ENCODE data around the gene FOXD2. TPM values are rescaled to one million over a fixed set of nuclear protein-coding genes. Genes with fewer than 3 reads are reported as not detected.

Gene FOXD2
- polyA plus RNA-seq, 1 of the 3 experiments (the other 2 are of a cell fraction): not detected

DNA sequence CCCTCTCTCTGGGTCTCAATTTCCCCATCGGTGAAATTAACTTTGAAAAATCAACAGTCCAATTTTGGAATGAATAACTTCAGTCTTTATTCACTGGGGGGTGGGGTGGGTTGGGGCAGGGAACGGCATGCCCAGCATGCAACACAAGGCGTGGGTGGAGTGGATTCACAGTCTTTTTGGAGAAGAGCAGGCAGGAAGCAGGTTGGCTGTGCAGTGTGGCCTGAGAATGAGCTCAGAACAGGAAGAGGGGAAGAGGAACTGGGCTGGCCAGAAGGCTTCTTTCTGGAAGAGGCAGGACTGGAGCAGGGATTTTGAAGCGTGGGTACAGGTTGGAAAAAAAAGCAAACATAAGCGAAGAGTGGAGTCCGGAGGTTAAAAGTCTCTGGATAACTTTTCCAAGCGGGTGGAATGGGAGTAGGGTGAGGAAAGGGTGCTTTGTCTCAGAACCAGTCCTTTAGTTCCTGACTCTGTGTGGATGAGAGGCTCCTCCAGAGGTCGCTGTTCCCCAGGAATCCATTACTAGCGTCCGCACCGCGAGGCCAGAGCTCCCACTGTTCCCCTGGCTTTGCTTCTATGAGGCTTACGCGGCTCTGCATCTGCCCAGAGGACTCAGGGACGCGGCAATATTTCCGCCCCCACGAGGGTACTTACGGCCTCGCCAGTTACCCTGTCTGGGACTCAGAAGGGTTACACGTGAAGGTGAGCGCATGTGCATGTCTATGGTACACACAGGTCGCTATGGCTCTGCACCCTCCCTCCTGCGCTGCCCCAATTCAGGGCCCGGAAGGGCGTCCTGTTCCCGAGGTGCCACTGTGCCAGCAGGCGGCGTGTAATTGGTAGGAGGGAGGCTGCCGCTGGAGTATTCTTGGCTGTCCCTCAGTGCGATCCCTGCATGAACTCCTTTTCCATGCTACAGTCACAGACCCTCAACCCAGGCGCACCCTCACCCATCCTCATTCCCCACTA lies 5.5 kb upstream of the FOXD2 start:
- H2AFZ ChIP-seq (ENCODE audit: low read depth): no peak overlapping the region
- peak overlapping the region in 1 of 2 experiments; percentile 29; a peak in 2 of 4 replicates for H3K4me3 ChIP-seq (ENCODE audit: low read depth in 2 of 2, low read length in 1 of 2)
- peaks cover 37% of the 10 kb centered on the region; the same call in 1 of the 2 replicates for H3K27me3 ChIP-seq (ENCODE audit: insufficient read depth)
- H4K20me1 ChIP-seq (ENCODE audit: insufficient read depth): no peaks in the 10 kb centered on the region; the same call in 1 of the 2 replicates
- DNase-seq: peak; percentile 82
- no peaks in the 10 kb centered on the region for H3K9me3 ChIP-seq
- H3K9me2 ChIP-seq: no peaks in the 10 kb centered on the region
- H3K9ac ChIP-seq: no peak overlapping the region
- peak; percentile 88 for TF ChIP-seq SMC3 (IDR thresholded peaks at IDR 0.05; ENCODE audit: low read depth, low read length)
- TF ChIP-seq, protein P1, sequence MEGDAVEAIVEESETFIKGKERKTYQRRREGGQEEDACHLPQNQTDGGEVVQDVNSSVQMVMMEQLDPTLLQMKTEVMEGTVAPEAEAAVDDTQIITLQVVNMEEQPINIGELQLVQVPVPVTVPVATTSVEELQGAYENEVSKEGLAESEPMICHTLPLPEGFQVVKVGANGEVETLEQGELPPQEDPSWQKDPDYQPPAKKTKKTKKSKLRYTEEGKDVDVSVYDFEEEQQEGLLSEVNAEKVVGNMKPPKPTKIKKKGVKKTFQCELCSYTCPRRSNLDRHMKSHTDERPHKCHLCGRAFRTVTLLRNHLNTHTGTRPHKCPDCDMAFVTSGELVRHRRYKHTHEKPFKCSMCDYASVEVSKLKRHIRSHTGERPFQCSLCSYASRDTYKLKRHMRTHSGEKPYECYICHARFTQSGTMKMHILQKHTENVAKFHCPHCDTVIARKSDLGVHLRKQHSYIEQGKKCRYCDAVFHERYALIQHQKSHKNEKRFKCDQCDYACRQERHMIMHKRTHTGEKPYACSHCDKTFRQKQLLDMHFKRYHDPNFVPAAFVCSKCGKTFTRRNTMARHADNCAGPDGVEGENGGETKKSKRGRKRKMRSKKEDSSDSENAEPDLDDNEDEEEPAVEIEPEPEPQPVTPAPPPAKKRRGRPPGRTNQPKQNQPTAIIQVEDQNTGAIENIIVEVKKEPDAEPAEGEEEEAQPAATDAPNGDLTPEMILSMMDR (IDR thresholded peaks at IDR 0.05): peak; percentile 85
- peak; percentile 92 for TF ChIP-seq RAD21 (IDR thresholded peaks at IDR 0.05; ENCODE audit: low read length)
- TF ChIP-seq NRF1 (IDR thresholded peaks at IDR 0.05; ENCODE audit: low read depth, low read length): no peak; the same call in 1 of the 2 replicates
- no peak for TF ChIP-seq NFIC (IDR thresholded peaks at IDR 0.05; ENCODE audit: borderline replicate concordance)
- no peak for TF ChIP-seq CHD2 (IDR thresholded peaks at IDR 0.05; ENCODE audit: low read length, partially characterized antibody)
- no peaks in the 10 kb centered on the region for H3K79me2 ChIP-seq (ENCODE audit: insufficient read depth)
- peaks cover 0 to 10% of the 10 kb centered on the region in 2 experiments; a peak in 1 of 4 replicates for H3K4me1 ChIP-seq (ENCODE audit: control insufficient read depth in 1 of 2, insufficient read depth in 2 of 2, low read depth in 1 of 2, low read length in 1 of 2)
- no peaks in the 10 kb centered on the region for H3F3A ChIP-seq (replicated peaks; ENCODE audit: insufficient read depth)
- H3K4me2 ChIP-seq: no peak overlapping the region
- CTCF ChIA-PET: interaction anchor here (0.6 to 28.7 kb wide), 74 partner anchors 9 to 1073 kb away, joined by 3 to 1422 read pairs (median 4); partner anchors contain the start of gene PDZK1IP1
- WGBS (ENCODE audit: low lambda C conversion rate): 4% methylated on average over 13 of the region's 32 CpGs
- no peak overlapping the region for H3K27ac ChIP-seq (ENCODE audit: low read depth in 2 of 2, low read length in 1 of 2)
- POLR2A ChIA-PET: no interaction called here
- no peaks in the 10 kb centered on the region for H3K36me3 ChIP-seq (replicated peaks in 1 of 2; ENCODE audit: control insufficient read depth in 1 of 2, insufficient read depth in 2 of 2, low read length in 1 of 2)

DNA sequence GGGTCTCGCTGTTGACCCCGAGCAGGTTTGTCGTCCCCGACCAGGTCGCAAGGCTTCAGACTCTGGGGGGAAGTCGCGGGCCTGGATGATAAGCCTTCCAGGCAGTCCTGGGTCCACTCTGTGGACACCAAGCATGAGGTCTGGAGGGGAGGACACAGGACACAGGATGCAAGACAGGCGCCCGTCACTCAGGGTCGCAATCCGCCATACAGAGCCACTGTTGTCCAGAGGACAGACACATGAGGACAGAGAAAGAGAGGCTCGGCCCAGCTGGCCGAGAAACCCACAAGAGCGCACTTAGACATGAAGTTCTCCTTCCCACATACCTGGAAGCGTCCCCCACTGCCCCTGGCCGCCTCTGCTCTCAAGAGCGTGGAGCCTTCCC lies 4.8 kb upstream of the FOXD2 start:
- Histone ChIP-seq H3K79me2 (ENCODE audit: insufficient read depth) (no peaks in the 10 kb centered on the region), H3K4me1 (ENCODE audit: control insufficient read depth in 1 of 2, insufficient read depth in 2 of 2, low read depth in 1 of 2, low read length in 1 of 2) (peaks cover 0 to 12% of the 10 kb centered on the region in 2 experiments; a peak in 1 of 4 replicates), H3K4me2 (no peak overlapping the region)
- TF ChIP-seq, protein P2, sequence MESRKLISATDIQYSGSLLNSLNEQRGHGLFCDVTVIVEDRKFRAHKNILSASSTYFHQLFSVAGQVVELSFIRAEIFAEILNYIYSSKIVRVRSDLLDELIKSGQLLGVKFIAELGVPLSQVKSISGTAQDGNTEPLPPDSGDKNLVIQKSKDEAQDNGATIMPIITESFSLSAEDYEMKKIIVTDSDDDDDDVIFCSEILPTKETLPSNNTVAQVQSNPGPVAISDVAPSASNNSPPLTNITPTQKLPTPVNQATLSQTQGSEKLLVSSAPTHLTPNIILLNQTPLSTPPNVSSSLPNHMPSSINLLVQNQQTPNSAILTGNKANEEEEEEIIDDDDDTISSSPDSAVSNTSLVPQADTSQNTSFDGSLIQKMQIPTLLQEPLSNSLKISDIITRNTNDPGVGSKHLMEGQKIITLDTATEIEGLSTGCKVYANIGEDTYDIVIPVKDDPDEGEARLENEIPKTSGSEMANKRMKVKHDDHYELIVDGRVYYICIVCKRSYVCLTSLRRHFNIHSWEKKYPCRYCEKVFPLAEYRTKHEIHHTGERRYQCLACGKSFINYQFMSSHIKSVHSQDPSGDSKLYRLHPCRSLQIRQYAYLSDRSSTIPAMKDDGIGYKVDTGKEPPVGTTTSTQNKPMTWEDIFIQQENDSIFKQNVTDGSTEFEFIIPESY (IDR thresholded peaks at IDR 0.05; ENCODE audit: borderline replicate concordance, low read depth): no peak
- TF ChIP-seq, protein P3, sequence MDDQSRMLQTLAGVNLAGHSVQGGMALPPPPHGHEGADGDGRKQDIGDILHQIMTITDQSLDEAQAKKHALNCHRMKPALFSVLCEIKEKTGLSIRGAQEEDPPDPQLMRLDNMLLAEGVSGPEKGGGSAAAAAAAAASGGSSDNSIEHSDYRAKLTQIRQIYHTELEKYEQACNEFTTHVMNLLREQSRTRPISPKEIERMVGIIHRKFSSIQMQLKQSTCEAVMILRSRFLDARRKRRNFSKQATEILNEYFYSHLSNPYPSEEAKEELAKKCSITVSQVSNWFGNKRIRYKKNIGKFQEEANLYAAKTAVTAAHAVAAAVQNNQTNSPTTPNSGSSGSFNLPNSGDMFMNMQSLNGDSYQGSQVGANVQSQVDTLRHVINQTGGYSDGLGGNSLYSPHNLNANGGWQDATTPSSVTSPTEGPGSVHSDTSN (IDR thresholded peaks at IDR 0.05): no peak
- TF ChIP-seq RAD21 (IDR thresholded peaks at IDR 0.05; ENCODE audit: low read length): no peak
- TF ChIP-seq SIN3A (IDR thresholded peaks at IDR 0.05; ENCODE audit: borderline replicate concordance, low read depth, low read length): no peak
- TF ChIP-seq, protein P4, sequence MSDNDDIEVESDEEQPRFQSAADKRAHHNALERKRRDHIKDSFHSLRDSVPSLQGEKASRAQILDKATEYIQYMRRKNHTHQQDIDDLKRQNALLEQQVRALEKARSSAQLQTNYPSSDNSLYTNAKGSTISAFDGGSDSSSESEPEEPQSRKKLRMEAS (IDR thresholded peaks at IDR 0.05; ENCODE audit: low read depth): no peak
- no peak for TF ChIP-seq RFX5 (IDR thresholded peaks at IDR 0.05; ENCODE audit: low read length)
- no peak for TF ChIP-seq EZH2phosphoT487 (IDR thresholded peaks at IDR 0.05; ENCODE audit: borderline replicate concordance, low read depth)
- TF ChIP-seq FOXM1 (IDR thresholded peaks at IDR 0.05; ENCODE audit: low read depth): no peak
- TF ChIP-seq USF1 (IDR thresholded peaks at IDR 0.05; ENCODE audit: borderline replicate concordance, low read depth): no peak
- no peak for TF ChIP-seq POLR2AphosphoS5 (IDR thresholded peaks at IDR 0.05; ENCODE audit: low read depth, low read length)
- TF ChIP-seq MEF2A (IDR thresholded peaks at IDR 0.05; ENCODE audit: borderline replicate concordance, low read depth): no peak
- TF ChIP-seq SMC3 (IDR thresholded peaks at IDR 0.05; ENCODE audit: low read depth, low read length): no peak
- no peak for TF ChIP-seq GABPA (IDR thresholded peaks at IDR 0.05; ENCODE audit: low read depth)
- TF ChIP-seq TAF1 (IDR thresholded peaks at IDR 0.05; ENCODE audit: borderline replicate concordance, low read depth, low read length): no peak

More for the DNA sequence above, 4.8 kb upstream of the FOXD2 start:
- no peaks in the 10 kb centered on the region for H3F3A ChIP-seq (replicated peaks; ENCODE audit: insufficient read depth)
- WGBS (ENCODE audit: low lambda C conversion rate): 31% methylated on average over 7 of the region's 17 CpGs
- H3K4me3 ChIP-seq (ENCODE audit: low read depth in 2 of 2, low read length in 1 of 2): no peak overlapping the region
- ChIA-PET CTCF (interaction anchor here (0.5 to 28.7 kb wide), 65 partner anchors 8 to 732 kb away, joined by 3 to 1422 read pairs (median 4); partner anchors contain the start of gene PDZK1IP1), POLR2A (no interaction called here)
- H3K9me3 ChIP-seq: no peaks in the 10 kb centered on the region
- H4K20me1 ChIP-seq (ENCODE audit: insufficient read depth): no peaks in the 10 kb centered on the region; the same call in 1 of the 2 replicates
- H3K9me2 ChIP-seq: no peaks in the 10 kb centered on the region
- DNase-seq: no peak
- peaks cover 40% of the 10 kb centered on the region for H3K27me3 ChIP-seq (ENCODE audit: insufficient read depth)
- no peak overlapping the region for H3K9ac ChIP-seq
- H2AFZ ChIP-seq (ENCODE audit: low read depth): no peak overlapping the region
- no peak overlapping the region for H3K27ac ChIP-seq (ENCODE audit: low read depth in 2 of 2, low read length in 1 of 2)
- no peaks in the 10 kb centered on the region for H3K36me3 ChIP-seq (replicated peaks in 1 of 2; ENCODE audit: control insufficient read depth in 1 of 2, insufficient read depth in 2 of 2, low read length in 1 of 2)
